GM18517 (cell line): ENCODE results near the gene ATP6V0A1.
"Not testable (repeated sequence)": the region's sequence is repeated elsewhere in the genome, so short reads cannot be mapped to it uniquely, and the experiment has no call there.

Source experiments
- ATAC-seq: cut with Tn5 transposase; IDR thresholded peaks from one replicate; pipeline ENCODE4 v1.9.1; 2021; ENCODE audit warnings: mild to moderate bottlenecking, moderate library complexity; ENCODE audit not compliant: unreplicated experiment

The ATP6V0A1 gene

DNA sequence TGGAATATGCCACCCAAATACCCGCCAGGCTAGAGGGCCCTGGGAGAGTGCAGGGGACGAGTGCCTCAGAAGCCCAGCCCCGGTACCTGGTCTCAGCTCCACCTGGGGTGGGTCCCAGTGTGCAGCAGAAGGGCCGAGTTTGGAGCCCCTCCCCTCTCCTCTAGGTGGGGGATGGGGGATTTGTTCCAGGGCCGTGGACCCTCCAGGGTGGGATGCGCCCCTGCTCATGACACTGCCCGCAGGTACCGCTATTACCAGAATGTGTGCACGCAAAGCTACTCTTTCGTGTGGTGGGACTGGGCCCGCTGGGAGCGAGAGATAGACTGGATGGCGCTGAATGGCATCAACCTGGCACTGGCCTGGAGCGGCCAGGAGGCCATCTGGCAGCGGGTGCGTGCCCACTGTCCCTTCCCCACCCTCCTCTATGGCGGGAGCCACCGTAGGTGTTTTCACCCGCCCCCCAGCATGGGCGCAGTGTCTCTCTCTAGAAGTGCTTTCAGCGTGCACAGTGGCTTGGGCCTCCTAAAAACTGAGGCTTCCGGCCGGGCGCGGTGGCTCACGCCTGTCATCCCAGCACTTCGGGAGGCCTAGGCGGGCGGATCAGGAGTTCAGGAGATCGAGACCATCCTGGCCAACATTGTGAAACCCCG, 78.6 kb downstream of the ATP6V0A1 start:
- ATAC-seq: no peak

GRCh38 chr17:42537826-42538451, 79.3 kb downstream of the ATP6V0A1 start:
- no peak for ATAC-seq

DNA sequence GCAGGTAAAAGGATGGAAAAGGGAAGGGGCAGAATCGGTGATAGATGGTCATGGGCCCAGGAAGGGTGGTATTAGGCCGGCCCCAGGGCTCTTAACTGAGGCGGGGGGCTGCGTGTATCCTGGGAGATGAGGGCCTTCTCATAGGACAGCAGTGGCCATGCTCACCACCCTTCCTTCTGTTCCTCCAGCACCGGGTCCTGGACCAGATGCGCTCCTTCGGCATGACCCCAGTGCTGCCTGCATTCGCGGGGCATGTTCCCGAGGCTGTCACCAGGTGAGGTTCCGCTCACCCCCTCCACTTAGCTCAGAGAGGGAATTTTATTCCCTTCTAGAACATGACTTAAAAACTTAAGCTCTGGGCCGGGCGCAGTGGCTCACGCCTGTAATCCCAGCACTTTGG, 79.8 kb downstream of the ATP6V0A1 start:
- no peak for ATAC-seq

- not testable (repeated sequence) for ATAC-seq
Measured at GRCh38 chr17:42540558-42540957, 81.9 kb downstream of the ATP6V0A1 start.

DNA sequence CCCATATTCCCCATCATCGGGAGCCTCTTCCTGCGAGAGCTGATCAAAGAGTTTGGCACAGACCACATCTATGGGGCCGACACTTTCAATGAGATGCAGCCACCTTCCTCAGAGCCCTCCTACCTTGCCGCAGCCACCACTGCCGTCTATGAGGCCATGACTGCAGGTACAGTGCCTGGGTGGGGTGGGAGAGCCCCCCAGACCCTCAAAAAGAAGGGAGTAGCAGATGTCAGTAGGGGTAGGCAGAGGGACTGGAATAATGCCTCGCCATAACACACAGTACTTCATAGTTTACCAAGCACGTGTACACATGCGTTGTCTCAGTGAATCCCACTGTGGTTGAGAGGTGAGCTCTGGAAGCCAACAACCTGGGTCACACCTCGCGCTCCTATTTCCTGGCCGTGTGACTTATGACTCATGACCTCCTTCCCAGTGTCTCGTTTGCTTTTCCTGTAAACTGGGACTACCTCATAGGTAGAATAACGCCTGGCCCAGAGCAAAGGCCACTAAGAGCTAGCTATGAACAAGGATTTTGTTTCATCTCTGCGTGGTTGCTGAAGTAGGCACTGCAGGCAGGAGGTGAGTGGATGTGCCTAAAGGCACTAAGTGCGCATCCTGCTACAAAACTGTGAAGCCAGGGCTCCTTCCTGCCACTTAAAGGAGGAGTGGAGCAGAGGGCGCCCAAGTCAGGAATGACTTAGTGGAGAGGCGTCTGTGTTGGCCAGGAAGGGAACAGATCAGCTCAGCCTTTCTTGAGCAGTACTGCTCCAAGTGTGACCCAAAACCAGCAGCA, 82.6 kb downstream of the ATP6V0A1 start:
- ATAC-seq: no peak

DNA sequence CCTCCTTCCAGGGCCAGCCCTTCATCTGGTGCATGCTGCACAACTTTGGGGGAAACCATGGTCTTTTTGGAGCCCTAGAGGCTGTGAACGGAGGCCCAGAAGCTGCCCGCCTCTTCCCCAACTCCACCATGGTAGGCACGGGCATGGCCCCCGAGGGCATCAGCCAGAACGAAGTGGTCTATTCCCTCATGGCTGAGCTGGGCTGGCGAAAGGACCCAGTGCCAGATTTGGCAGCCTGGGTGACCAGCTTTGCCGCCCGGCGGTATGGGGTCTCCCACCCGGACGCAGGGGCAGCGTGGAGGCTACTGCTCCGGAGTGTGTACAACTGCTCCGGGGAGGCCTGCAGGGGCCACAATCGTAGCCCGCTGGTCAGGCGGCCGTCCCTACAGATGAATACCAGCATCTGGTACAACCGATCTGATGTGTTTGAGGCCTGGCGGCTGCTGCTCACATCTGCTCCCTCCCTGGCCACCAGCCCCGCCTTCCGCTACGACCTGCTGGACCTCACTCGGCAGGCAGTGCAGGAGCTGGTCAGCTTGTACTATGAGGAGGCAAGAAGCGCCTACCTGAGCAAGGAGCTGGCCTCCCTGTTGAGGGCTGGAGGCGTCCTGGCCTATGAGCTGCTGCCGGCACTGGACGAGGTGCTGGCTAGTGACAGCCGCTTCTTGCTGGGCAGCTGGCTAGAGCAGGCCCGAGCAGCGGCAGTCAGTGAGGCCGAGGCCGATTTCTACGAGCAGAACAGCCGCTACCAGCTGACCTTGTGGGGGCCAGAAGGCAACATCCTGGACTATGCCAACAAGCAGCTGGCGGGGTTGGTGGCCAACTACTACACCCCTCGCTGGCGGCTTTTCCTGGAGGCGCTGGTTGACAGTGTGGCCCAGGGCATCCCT, 84.8 kb downstream of the ATP6V0A1 start:
- ATAC-seq: no peak

DNA sequence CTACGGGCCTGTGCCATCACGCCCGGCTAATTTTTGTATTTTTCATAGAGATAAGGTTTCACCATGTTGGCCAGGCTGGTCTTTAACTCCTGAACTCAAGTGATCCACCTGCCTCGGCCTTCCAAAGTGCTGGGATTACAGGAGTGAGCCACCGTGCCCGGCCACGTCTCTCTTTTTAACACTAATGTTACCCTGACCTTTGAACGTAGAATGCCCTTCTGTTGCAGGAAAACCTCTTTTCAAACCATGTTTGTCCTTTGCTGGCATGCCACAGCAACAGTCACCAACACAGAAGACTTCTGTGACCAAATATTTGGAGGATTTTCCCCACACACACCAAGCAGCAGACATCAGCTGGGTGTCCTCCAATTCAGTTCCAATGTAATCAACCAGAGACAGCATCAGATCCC, 86.2 kb downstream of the ATP6V0A1 start:
- no peak for ATAC-seq

GRCh38 chr17:42545755-42546505, 87.3 kb downstream of the ATP6V0A1 start:
- ATAC-seq: not testable (repeated sequence)

GRCh38 chr17:42547001-42547461, 88.4 kb downstream of the ATP6V0A1 start:
- no peak for ATAC-seq

DNA sequence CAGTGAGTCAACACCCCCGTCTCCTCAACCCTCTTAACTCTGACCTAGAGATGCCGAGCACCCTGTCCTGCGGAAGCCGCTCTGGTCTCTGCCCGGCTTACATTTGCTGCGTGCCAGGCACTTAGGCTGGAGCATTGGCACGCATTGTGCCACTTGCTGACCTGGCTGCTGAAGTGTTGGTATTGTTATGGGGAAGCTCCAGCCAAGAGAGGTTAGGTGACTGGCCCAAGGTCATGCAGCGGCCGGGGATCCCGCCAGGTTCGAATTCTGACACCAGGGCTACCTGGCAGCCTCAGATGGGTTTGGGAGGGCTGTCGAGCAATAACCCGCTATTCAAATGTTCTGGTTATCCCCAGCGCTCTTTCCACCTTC, 89.0 kb downstream of the ATP6V0A1 start:
- no peak for ATAC-seq

DNA sequence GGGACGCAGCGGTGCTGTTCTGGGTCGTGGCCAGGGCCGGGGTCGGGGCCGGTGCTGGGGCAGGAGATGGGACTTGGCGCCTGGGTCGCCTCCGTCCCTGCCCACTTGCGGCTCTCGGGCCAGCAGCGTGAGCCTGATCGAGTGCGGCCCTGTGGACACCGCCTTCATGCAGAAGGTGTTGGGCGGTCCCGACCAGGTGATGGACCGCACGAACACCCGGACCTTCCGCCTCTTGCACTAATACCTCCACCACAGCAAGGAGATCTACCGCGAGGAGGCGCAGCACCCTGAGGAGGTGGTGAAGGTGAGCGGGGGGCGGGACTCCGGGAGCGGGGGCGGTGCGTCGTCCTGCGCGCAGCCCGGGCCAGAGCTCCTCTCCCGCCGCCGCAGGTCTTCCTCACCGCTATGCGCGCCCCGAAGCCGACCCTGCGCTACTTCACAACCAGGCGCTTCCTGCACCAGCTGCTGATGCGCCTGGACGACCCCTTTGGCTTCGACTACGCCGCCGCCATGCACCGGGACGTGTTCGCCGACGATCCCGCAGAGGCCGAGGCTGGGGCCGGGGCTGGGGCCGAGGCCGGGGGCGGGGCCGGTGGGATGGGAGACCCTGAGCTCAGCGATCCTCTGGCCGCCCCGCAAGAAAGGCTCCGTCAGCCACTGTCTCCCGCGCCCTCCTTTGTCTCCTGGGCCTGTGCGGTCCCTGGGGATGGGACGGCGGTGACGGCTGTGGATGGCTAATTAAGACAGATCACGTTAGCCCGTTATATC, 89.6 kb downstream of the ATP6V0A1 start:
- no peak for ATAC-seq

DNA sequence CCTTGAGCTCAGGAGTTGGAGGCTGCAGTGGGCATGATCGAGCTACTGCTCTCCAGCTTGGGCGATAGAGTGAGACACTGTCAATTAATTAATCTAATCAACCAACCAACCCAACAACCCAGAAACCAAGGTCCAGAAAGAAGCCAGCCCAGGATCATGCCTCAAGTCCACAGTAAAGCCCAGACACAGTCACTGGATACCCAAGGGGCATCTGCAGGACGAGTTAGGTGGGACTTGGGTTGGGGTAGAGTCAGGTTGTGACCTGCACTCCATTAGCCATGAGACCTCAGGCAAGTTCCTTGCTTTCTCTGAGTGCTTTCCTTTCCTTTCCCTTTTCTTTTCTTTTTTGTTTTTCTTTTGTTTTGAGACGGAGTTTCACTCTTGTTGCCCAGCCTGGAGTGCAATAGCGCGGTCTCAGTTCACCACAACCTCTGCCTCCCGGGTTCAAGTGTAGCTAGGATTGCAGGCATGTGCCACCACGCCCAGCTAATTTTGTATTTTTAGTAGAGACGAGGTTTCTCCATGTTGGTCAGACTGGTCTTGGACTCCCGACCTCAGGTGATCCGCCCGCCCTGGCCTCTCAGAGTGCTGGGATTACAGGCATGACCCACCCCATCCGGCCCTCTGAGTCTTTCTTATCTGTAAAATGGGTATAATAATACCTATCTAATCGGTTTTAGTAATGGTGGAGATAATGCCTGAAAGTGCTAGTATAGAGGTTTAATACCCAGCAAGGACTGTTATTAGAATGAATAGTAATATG, 90.5 kb downstream of the ATP6V0A1 start:
- no peak for ATAC-seq

GRCh38 chr17:42552736-42553135, 94.1 kb downstream of the ATP6V0A1 start, which contains the start of gene HSD17B1:
Gene HSD17B1 (plus strand): TSS chr17:42552923. CDS start chr17:42552934, 11 bp downstream.
- ATAC-seq: not testable (repeated sequence)

DNA sequence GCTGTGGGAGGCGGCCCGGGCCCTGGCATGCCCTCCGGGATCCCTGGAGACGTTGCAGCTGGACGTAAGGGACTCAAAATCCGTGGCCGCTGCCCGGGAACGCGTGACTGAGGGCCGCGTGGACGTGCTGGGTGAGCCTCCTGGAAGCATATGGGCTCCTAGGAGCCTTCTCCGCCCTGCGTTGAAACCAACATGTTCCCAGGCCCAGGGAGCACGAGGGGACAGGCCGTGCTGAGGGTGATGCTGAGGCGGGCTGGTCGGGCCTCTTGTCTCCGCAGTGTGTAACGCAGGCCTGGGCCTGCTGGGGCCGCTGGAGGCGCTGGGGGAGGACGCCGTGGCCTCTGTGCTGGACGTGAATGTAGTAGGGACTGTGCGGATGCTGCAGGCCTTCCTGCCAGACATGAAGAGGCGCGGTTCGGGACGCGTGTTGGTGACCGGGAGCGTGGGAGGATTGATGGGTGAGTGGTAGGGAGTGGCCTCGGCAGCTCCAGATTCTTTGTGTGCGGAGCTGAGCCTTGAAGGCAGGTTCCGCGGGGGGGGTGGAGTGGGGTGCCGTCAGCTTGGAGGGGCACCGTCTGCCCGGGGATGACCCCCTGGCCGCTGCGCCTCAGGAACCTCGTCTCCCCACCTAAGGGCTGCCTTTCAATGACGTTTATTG, 94.6 kb downstream of the ATP6V0A1 start:
- ATAC-seq: no peak

GRCh38 chr17:42553866-42554249, 95.2 kb downstream of the ATP6V0A1 start:
- ATAC-seq: no peak

DNA sequence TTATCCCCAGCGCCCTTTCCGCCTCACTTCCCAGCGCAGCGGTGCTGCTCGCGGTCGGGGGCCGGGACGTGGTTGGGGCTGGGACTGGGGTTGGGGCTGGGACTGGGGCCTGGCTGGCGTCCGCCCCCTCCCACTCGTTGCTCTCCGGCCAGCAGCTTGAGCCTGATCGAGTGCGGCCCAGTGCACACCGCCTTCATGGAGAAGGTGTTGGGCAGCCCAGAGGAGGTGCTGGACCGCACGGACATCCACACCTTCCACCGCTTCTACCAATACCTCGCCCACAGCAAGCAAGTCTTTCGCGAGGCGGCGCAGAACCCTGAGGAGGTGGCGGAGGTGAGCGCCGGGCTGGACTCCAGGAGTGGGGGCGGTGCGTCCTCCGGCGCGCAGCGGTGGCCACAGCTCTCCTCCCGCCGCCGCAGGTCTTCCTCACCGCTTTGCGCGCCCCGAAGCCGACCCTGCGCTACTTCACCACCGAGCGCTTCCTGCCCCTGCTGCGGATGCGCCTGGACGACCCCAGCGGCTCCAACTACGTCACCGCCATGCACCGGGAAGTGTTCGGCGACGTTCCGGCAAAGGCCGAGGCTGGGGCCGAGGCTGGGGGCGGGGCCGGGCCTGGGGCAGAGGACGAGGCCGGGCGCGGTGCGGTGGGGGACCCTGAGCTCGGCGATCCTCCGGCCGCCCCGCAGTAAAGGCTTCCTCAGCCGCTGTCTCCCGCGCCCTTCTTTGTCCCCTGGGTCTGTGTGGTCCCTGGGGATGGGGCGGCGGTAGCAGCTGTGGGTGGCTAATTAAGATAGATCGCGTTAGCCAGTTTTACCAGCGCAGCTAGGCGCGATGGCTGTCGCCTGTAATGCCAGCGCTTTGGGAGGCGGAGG, 95.8 kb downstream of the ATP6V0A1 start:
- peak; percentile 52 for ATAC-seq

DNA sequence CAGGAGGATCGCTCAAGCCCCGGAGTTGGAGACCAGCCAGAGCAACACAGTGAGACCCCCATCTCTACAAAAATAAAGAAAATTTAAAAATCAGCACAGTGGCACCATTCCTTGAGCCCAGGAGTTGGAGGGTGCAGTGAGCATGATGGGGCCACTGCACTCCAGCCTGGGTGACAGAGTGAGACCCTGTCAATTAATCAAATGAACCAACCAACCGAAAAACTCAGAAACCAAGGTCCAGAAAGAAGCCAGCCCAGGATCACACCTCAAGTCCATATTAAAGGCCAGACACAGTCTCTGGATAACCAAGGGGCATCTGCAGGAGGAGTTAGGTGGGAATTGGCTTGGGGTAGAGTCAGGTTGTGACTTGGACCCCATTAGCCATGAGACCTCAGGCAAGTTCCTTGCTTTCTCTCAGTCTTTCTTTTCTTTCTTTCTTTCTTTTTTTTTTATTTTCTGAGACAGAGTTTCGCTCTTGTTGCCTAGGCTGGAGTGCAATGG, 96.5 kb downstream of the ATP6V0A1 start:
- ATAC-seq: peak; percentile 8
